Thyroid gland (tissue), 4 donors: ENCODE measurements around the gene SNAPC1.

Experiments used
- POLR2A ChIP-seq, 2 donors: fragments of 450-650 bp; IDR thresholded peaks; one replicate each; pipeline ENCODE4 v1.6.1; 2017; ENCODE audit warnings: antibody characterized with exemption in 2 of 2, mild to moderate bottlenecking in 2 of 2, moderate library complexity in 1 of 2
- TF ChIP-seq, protein P1 (sequence below), 6 experiments: fragments of 200-600 bp in 3 of 6; fragments of 450-650 bp in 3 of 6; sonication (generic) in 3 of 6; IDR thresholded peaks; one replicate each; pipeline ENCODE4 v1.5.1; 2016 to 2019; ENCODE audit warnings: antibody characterized with exemption in 6 of 6, mild to moderate bottlenecking in 2 of 6, inconsistent platforms in 1 of 6, moderate library complexity in 1 of 6

DNA sequence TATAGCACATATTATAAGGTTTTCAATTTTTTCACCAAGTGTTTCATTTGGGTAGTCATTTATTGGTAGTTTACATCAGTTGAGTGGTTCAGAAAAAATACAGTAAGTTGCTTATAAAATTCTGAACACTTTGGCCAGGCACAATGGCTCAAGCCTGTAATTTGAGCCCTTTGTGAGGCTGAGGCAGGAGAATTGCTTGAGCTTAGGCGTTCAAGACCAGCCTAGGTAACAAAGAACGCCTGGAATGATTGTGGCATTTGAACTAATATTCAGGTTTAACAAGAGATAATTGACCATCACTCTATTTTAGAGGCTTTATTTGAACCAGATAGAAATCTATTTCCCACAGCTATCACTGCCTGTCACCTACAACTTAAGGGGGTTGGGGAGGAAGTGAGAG lies 44.2 kb upstream of the SNAPC1 start:
- TF ChIP-seq, protein P1, sequence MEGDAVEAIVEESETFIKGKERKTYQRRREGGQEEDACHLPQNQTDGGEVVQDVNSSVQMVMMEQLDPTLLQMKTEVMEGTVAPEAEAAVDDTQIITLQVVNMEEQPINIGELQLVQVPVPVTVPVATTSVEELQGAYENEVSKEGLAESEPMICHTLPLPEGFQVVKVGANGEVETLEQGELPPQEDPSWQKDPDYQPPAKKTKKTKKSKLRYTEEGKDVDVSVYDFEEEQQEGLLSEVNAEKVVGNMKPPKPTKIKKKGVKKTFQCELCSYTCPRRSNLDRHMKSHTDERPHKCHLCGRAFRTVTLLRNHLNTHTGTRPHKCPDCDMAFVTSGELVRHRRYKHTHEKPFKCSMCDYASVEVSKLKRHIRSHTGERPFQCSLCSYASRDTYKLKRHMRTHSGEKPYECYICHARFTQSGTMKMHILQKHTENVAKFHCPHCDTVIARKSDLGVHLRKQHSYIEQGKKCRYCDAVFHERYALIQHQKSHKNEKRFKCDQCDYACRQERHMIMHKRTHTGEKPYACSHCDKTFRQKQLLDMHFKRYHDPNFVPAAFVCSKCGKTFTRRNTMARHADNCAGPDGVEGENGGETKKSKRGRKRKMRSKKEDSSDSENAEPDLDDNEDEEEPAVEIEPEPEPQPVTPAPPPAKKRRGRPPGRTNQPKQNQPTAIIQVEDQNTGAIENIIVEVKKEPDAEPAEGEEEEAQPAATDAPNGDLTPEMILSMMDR (IDR thresholded peaks at IDR 0.05), result no peak
- no peak for TF ChIP-seq POLR2A (IDR thresholded peaks at IDR 0.05)
